GM18520 (cell line): ENCODE data around the gene MUL1.

ENCODE experiments used
- ATAC-seq: cut with Tn5 transposase; IDR thresholded peaks from one replicate; pipeline ENCODE4 v1.9.1; 2021; ENCODE audit not compliant: unreplicated experiment

The MUL1 gene

GRCh38 chr1:20485527-20486456 is 22.2 kb downstream of the MUL1 start, which contains the start of gene CAMK2N1:
CAMK2N1 (minus strand) TSS chr1:20486210; CDS start chr1:20485379, 831 bp downstream.
- no peak for ATAC-seq

- ATAC-seq = no peak
Measured at GRCh38 chr1:20484519-20485462, 23.2 kb downstream of the MUL1 start.

GRCh38 chr1:20483833-20484518 is 24.0 kb downstream of the MUL1 start:
- ATAC-seq = no peak

- ATAC-seq = no peak
Measured at GRCh38 chr1:20483098-20483832, 24.7 kb downstream of the MUL1 start.

- ATAC-seq = no peak
Measured at GRCh38 chr1:20481643-20482498, 26.1 kb downstream of the MUL1 start.

- no peak for ATAC-seq
Measured at GRCh38 chr1:20480951-20481617, 26.9 kb downstream of the MUL1 start.

GRCh38 chr1:20480243-20480944 is 27.6 kb downstream of the MUL1 start:
- ATAC-seq = no peak

- no peak for ATAC-seq
Measured at GRCh38 chr1:20479840-20480239, 28.1 kb downstream of the MUL1 start.

- no peak for ATAC-seq
Measured at GRCh38 chr1:20478057-20478635, 29.8 kb downstream of the MUL1 start.

GRCh38 chr1:20477348-20478056 is 30.4 kb downstream of the MUL1 start:
- ATAC-seq = no peak

GRCh38 chr1:20476265-20477038 is 31.5 kb downstream of the MUL1 start:
- ATAC-seq = no peak

- ATAC-seq = no peak
Measured at GRCh38 chr1:20474996-20475395, 33.0 kb downstream of the MUL1 start.

- no peak for ATAC-seq
Measured at GRCh38 chr1:20474333-20474975, 33.5 kb downstream of the MUL1 start.

- ATAC-seq = no peak
Measured at GRCh38 chr1:20473894-20474293, 34.1 kb downstream of the MUL1 start.

- ATAC-seq = no peak
Measured at GRCh38 chr1:20472860-20473711, 34.9 kb downstream of the MUL1 start.
